ENCODE data around the gene PPFIBP1.

The PPFIBP1 gene

DNA sequence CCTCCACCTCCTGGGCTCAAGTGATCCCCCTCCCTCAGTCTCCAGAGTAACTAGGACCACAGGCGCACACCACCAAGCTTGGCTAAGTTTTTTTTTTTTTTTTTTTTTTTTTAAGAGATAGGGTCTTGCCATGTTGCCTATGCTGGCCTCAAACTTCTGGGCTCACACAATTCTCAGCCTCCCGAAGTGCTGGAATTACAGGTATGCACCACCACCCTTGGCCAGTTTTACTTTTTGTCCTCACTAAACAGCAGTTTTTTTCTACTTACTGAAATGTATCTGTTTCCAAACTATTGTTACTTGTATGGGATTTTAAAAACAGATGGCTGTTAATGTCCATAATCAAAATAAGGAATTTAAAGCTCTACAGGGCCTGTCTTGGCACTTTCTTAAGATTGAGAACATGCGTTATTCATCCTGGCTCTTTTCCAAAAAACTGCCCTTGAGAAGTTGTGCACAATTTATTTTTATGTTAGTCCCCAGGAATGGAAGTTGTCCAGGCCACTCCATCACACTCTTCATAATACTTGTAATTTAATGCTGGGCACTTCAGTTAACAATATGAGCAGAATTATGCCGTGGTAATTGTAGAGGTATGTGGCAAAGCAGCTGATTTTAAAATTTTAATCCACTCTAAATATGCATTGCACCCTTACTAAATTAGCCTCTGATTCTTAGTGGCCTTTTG lies 120.3 kb downstream of the PPFIBP1 start:
- no peak for DNase-seq (ENCODE audit: low read depth)
- TF ChIP-seq MYC (IDR thresholded peaks at IDR 0.05; ENCODE audit: low read depth, low read length), result no peak
- TF ChIP-seq, protein P1, sequence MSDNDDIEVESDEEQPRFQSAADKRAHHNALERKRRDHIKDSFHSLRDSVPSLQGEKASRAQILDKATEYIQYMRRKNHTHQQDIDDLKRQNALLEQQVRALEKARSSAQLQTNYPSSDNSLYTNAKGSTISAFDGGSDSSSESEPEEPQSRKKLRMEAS (IDR thresholded peaks at IDR 0.05; ENCODE audit: low read depth, low read length), result no peak
- TF ChIP-seq, protein P2, sequence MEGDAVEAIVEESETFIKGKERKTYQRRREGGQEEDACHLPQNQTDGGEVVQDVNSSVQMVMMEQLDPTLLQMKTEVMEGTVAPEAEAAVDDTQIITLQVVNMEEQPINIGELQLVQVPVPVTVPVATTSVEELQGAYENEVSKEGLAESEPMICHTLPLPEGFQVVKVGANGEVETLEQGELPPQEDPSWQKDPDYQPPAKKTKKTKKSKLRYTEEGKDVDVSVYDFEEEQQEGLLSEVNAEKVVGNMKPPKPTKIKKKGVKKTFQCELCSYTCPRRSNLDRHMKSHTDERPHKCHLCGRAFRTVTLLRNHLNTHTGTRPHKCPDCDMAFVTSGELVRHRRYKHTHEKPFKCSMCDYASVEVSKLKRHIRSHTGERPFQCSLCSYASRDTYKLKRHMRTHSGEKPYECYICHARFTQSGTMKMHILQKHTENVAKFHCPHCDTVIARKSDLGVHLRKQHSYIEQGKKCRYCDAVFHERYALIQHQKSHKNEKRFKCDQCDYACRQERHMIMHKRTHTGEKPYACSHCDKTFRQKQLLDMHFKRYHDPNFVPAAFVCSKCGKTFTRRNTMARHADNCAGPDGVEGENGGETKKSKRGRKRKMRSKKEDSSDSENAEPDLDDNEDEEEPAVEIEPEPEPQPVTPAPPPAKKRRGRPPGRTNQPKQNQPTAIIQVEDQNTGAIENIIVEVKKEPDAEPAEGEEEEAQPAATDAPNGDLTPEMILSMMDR (IDR thresholded peaks at IDR 0.05; ENCODE audit: low read depth, low read length), result no peak
- no peak for TF ChIP-seq POLR2A (IDR thresholded peaks at IDR 0.05; ENCODE audit: extremely low read depth, insufficient read length)
- H3K4me3 ChIP-seq (ENCODE audit: low read depth, low read length), result no peak overlapping the region

DNA sequence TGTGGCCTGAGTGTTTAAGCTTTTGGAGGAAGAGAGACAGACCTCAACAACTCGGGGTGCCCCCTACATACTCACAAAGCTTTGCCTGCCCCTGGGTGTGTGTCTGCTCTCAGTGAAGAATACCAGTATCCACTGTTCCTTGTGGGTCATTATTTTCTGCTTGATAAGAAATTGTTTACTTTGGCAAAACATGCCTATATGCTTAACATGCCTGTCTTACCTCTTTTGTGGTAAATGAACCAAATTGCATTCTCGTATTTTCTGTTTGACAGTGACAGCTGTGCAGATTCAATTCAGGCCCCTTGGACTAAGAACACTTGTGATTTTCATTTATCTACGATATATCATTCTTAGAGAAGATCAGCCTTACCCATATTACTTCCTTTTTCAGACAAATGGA lies 121.7 kb downstream of the PPFIBP1 start:
- H3K4me3 ChIP-seq (ENCODE audit: low read depth, low read length), result no peak overlapping the region
- TF ChIP-seq MYC (IDR thresholded peaks at IDR 0.05; ENCODE audit: low read depth, low read length) (no peak), POLR2A (IDR thresholded peaks at IDR 0.05; ENCODE audit: extremely low read depth, insufficient read length) (no peak)
- TF ChIP-seq, protein P2 (IDR thresholded peaks at IDR 0.05; ENCODE audit: low read depth, low read length), result no peak
- TF ChIP-seq, protein P1 (IDR thresholded peaks at IDR 0.05; ENCODE audit: low read depth, low read length), result no peak
- no peak for DNase-seq (ENCODE audit: low read depth)

DNA sequence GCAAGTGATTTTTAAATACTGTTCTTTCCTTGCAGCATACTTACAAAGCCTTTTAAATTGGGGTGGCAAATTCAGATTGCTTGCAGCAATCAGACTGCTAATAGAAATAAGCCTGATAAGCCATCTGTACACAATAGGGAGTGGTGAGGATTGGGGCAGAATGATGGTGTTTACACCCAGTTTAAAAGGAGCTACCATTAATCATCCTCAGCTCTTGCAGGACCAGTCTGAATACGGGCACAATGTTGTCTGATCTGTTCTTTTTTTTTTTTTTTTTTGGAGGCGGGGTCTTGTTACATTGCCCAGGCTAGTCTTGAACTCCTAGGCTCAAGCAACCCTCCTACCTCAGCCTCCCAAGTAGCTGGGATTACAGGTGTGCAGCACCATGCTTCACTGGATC lies 122.1 kb downstream of the PPFIBP1 start:
- TF ChIP-seq, protein P2 (IDR thresholded peaks at IDR 0.05; ENCODE audit: low read depth, low read length), result no peak
- TF ChIP-seq POLR2A (IDR thresholded peaks at IDR 0.05; ENCODE audit: extremely low read depth, insufficient read length), result no peak
- TF ChIP-seq, protein P1 (IDR thresholded peaks at IDR 0.05; ENCODE audit: low read depth, low read length), result no peak
- no peak for TF ChIP-seq MYC (IDR thresholded peaks at IDR 0.05; ENCODE audit: low read depth, low read length)
- H3K4me3 ChIP-seq (ENCODE audit: low read depth, low read length), result no peak overlapping the region
- DNase-seq (ENCODE audit: low read depth), result no peak

DNA sequence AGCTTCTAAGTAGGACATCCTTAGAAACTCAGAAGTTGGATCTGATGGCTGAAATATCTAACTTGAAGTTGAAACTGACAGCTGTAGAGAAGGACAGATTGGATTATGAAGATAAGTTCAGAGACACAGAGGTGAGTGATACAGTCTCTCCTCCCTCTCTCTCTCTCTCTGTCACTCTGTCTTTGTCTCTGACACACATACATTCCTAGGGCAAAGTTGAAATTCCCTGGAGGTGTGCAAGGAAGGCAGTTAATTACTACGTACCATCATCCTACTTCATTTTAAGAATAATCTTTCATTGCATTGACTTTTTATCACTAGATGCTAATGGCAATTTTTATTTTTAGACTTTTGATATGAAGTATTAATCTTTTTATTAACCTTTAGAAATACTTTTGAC lies 126.0 kb downstream of the PPFIBP1 start:
- TF ChIP-seq MYC (IDR thresholded peaks at IDR 0.05; ENCODE audit: low read depth, low read length) (no peak), POLR2A (IDR thresholded peaks at IDR 0.05; ENCODE audit: extremely low read depth, insufficient read length) (no peak)
- TF ChIP-seq, protein P1 (IDR thresholded peaks at IDR 0.05; ENCODE audit: low read depth, low read length), result no peak
- TF ChIP-seq, protein P2 (IDR thresholded peaks at IDR 0.05; ENCODE audit: low read depth, low read length), result no peak
- no peak for DNase-seq (ENCODE audit: low read depth)
- H3K4me3 ChIP-seq (ENCODE audit: low read depth, low read length), result no peak overlapping the region

DNA sequence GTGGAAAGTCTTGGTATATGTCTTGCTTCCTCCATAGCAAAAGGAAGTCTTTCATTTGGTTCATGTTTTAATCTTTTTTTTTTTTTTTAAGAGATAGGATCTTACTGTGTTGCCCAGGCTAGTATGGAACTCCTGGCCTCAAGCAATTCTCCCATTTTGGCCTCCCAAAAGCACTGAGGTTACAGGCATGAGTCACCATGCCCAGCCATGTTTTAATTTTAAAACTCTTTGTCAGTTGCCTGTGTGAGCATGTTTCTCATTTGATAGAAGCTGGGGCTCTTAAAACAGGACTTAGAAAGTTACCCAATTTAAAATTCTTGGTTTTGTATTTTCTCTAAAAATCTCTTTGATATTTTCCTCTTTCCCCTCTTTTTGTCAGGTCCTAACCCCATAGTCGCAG lies 127.2 kb downstream of the PPFIBP1 start:
- no peak overlapping the region for H3K4me3 ChIP-seq (ENCODE audit: low read depth, low read length)
- DNase-seq (ENCODE audit: low read depth), result no peak
- TF ChIP-seq, protein P2 (IDR thresholded peaks at IDR 0.05; ENCODE audit: low read depth, low read length), result no peak
- TF ChIP-seq POLR2A (IDR thresholded peaks at IDR 0.05; ENCODE audit: extremely low read depth, insufficient read length), result no peak
- TF ChIP-seq MYC (IDR thresholded peaks at IDR 0.05; ENCODE audit: low read depth, low read length), result no peak
- TF ChIP-seq, protein P1 (IDR thresholded peaks at IDR 0.05; ENCODE audit: low read depth, low read length), result no peak
